CD4-positive, alpha-beta T cell (primary cell): Measurements from ENCODE around the gene XPA. TPM values are rescaled to one million over a fixed set of nuclear protein-coding genes. Genes with fewer than 3 reads are reported as not detected.
"Not testable (repeated sequence)": the region's sequence is repeated elsewhere in the genome, so short reads cannot be mapped to it uniquely, and the experiment has no call there.

ENCODE experiments used
- ATAC-seq: fragments of 200-7000 bp; cut with Tn5 transposase; one replicate; pipeline ENCODE4 v1.10.0; 2022; ENCODE audit warnings: mild to moderate bottlenecking; ENCODE audit not compliant: poor library complexity
- CTCF ChIA-PET: fragments of 350-600 bp; sonication (Branson Sonifier 250); formaldehyde crosslinking; loops from one replicate; lab custom pipeline; 2021; ENCODE audit warnings: antibody characterized with exemption, inconsistent platforms; lab: Charles Lee
- POLR2A ChIA-PET: fragments of 350-600 bp; sonication (Branson Sonifier 250); formaldehyde crosslinking; loops from one replicate; lab custom pipeline; 2021; ENCODE audit warnings: antibody characterized with exemption, inconsistent platforms; lab: Charles Lee
- DNase-seq, 14 experiments: peaks; one replicate each; pipeline ENCODE4 v3.0.0-alpha.2; 2013 to 2020; ENCODE audit warnings: mixed read lengths in 2 of 14
- H3K27ac ChIP-seq, 2 donors: one replicate each; pipeline versions ENCODE4 v1.5.1 to v1.7.0; 2013; ENCODE audit warnings: low read length in 2 of 2, low read depth in 1 of 2, mild to moderate bottlenecking in 1 of 2
- H3K27me3 ChIP-seq, 2 experiments: 1 replicate in 1 of 2; 2 replicates in 1 of 2; pipeline versions ENCODE4 v1.6.1 to v1.7.0; 2013; ENCODE audit warnings: low read length in 2 of 2, control low read depth in 1 of 2, mild to moderate bottlenecking in 1 of 2, moderate library complexity in 1 of 2; ENCODE audit not compliant: insufficient read depth in 2 of 2, control insufficient read depth in 1 of 2
- H3K36me3 ChIP-seq: one replicate; pipeline ENCODE4 v1.6.1; 2013; ENCODE audit warnings: low read length, control low read depth; ENCODE audit not compliant: insufficient read depth
- H3K4me1 ChIP-seq: one replicate; pipeline ENCODE4 v1.6.1; 2013; ENCODE audit warnings: low read length, control low read depth; ENCODE audit not compliant: insufficient read depth
- H3K4me3 ChIP-seq: one replicate; pipeline ENCODE4 v1.5.1; 2013; ENCODE audit warnings: mild to moderate bottlenecking, low read length, moderate library complexity
- H3K9me3 ChIP-seq, 2 experiments: 1 replicate in 1 of 2; 2 replicates in 1 of 2; pipeline versions ENCODE4 v1.6.1 to v1.7.0; 2013; ENCODE audit warnings: low read length in 2 of 2, mild to moderate bottlenecking in 2 of 2, control low read depth in 1 of 2, moderate library complexity in 1 of 2; ENCODE audit not compliant: control insufficient read depth in 1 of 2, insufficient read depth in 1 of 2
- H3K27ac Mint-ChIP-seq: one replicate; pipeline ENCODE4 v1.8.0; 2020; ENCODE audit warnings: mixed read lengths
- H3K27me3 Mint-ChIP-seq: one replicate; pipeline ENCODE4 v1.8.0; 2021; ENCODE audit warnings: mixed read lengths
- H3K36me3 Mint-ChIP-seq: one replicate; pipeline ENCODE4 v1.8.0; 2021; ENCODE audit warnings: low read depth, mixed read lengths
- H3K4me1 Mint-ChIP-seq: one replicate; pipeline ENCODE4 v1.8.0; 2021; ENCODE audit warnings: low read depth, mixed read lengths
- H3K4me3 Mint-ChIP-seq: one replicate; pipeline ENCODE4 v1.8.0; 2020; ENCODE audit warnings: mild to moderate bottlenecking, mixed read lengths
- H3K9me3 Mint-ChIP-seq: one replicate; pipeline ENCODE4 v1.8.0; 2020; ENCODE audit warnings: mixed read lengths
- intact Hi-C, 2 experiments: fragments of 100-400 bp; cut with DNase I in 1 of 2; cut with micrococcal nuclease in 1 of 2; formaldehyde crosslinking; loops; one replicate each; pipeline versions ENCODE4 v1.15.1 to v1.9.0; 2023 to 2025; cut with DNase I, micrococcal nuclease
- total RNA-seq, 174 experiments: library from RNA in 2 of 174; stranded (reverse) in 2 of 174; gene quantifications; one replicate each; pipeline ENCODE4 v1.2.3 and lab custom pipeline; 2021 to 2026
- TF ChIP-seq, protein P1 (sequence below): fragments of 200-600 bp; IDR thresholded peaks from one replicate; pipeline ENCODE4 v1.8.0; 2022; ENCODE audit warnings: antibody characterized with exemption, mild to moderate bottlenecking

XPA gene
- total RNA-seq, 2 experiments from 2014 or later: 20.2 to 23.3 TPM

DNA sequence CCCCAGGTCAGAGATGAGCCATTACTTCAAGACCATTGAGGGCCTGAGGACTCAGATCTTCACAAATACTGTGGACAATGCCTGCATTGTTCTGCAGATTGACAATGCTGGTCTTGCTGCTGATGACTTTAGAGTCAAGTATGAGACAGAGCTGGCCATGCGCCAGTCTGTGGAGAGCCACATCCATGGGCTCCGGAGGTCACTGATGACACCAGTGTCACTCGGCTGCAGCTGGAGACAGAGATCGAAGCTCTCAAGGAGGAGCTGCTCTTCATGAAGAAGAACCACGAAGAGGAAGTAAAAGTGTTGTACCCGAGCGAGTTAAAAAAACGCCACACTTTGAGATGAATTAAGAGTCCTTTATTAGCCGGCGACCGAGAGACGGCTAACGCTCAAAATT is 2.1 kb upstream of the XPA start:
- H3K4me3 Mint-ChIP-seq: peak overlapping the region; percentile 50
- intact Hi-C loops: loop anchor here (5.0 kb wide), 5 partner anchors 67 to 558 kb away; partner anchors contain the start of genes NCBP1 (in 1 of the 2), TBC1D2 (in 1 of the 2), TDRD7 (in 1 of the 2) and TSTD2 (in 1 of the 2)

DNA sequence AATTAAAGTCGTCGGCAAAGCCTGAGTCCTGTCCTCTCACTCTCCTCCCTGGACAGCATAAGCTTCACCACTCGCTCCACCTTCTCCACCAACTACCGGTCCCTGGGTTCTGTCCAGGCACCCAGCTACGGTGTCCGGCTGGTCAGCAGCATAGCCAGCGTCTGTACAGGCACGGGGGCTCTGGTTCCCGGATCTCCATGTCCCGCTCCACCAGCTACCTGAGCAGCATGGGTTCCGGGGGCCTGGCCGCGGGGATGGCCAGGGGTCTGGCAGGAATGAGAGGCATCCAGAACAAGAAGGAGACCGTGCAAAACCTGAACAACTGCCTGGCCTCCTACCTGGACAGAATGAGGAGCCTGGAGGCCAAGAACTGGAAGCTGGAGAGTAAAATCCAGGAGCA is 1.7 kb upstream of the XPA start:
- Mint-ChIP-seq H3K4me3 (no peak overlapping the region), H3K27me3 (peaks cover 4% of the 10 kb centered on the region), H3K9me3 (no peaks in the 10 kb centered on the region), H3K36me3 (peaks cover 8% of the 10 kb centered on the region), H3K4me1 (peaks cover 52% of the 10 kb centered on the region), H3K27ac (no peak overlapping the region)
- no peak for ATAC-seq
- Histone ChIP-seq H3K4me3 (no peak overlapping the region), H3K36me3 (no peaks in the 10 kb centered on the region), H3K27ac (no peak overlapping the region), H3K9me3 (no peaks in the 10 kb centered on the region), H3K4me1 (peaks cover 30% of the 10 kb centered on the region), H3K27me3 (no peaks in the 10 kb centered on the region)
- ChIA-PET POLR2A (interaction anchor here (0.9 to 3.4 kb wide), 5 partner anchors 66 to 358 kb away, joined by 3 to 50 read pairs (median 3); partner anchors contain the start of genes NANS, NCBP1, TRMO and TSTD2), CTCF (no interaction called here)
- DNase-seq: peak in 1 of 14 experiments; percentile 25
- intact Hi-C loops: loop anchor here (5.0 kb wide), 5 partner anchors 67 to 558 kb away; partner anchors contain the start of genes NCBP1 (in 1 of the 2), TBC1D2 (in 1 of the 2), TDRD7 (in 1 of the 2) and TSTD2 (in 1 of the 2)
- TF ChIP-seq, protein P1, sequence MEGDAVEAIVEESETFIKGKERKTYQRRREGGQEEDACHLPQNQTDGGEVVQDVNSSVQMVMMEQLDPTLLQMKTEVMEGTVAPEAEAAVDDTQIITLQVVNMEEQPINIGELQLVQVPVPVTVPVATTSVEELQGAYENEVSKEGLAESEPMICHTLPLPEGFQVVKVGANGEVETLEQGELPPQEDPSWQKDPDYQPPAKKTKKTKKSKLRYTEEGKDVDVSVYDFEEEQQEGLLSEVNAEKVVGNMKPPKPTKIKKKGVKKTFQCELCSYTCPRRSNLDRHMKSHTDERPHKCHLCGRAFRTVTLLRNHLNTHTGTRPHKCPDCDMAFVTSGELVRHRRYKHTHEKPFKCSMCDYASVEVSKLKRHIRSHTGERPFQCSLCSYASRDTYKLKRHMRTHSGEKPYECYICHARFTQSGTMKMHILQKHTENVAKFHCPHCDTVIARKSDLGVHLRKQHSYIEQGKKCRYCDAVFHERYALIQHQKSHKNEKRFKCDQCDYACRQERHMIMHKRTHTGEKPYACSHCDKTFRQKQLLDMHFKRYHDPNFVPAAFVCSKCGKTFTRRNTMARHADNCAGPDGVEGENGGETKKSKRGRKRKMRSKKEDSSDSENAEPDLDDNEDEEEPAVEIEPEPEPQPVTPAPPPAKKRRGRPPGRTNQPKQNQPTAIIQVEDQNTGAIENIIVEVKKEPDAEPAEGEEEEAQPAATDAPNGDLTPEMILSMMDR: no peak

More for the DNA sequence above, 2.1 kb upstream of the XPA start:
- DNase-seq, H3K27ac Mint-ChIP-seq, H3K36me3 ChIP-seq, H3K9me3 Mint-ChIP-seq, H3K4me3 ChIP-seq, H3K36me3 Mint-ChIP-seq, CTCF ChIA-PET, H3K27me3 Mint-ChIP-seq, H3K27me3 ChIP-seq, H3K9me3 ChIP-seq, ATAC-seq, H3K27ac ChIP-seq: not testable (repeated sequence)
- H3K4me1 ChIP-seq: peaks cover 31% of the 10 kb centered on the region
- H3K4me1 Mint-ChIP-seq: peaks cover 48% of the 10 kb centered on the region
- POLR2A ChIA-PET: interaction anchor here (0.6 to 0.9 kb wide), 2 partner anchors 358 to 558 kb away, joined by 3 to 4 read pairs; partner anchors contain the start of gene NANS

DNA sequence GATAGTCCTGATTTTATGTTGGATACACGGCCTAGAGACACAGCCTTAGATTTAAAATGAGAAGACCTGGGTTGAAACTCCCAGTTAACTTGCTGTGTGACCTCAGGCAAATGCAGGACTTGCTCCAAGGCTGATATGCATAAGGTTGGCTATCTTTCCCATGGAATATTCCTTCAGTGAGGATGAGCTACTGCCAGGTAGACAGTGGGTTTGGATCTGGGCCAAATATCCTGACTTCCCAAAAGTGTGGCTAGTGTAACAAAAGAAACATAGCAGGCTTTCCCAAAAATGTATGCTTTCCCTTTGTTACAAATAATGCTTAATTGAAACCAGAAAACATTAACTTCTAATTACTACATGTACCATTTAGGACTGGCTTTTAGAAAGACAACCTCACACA is 697 bp upstream of the XPA start:
- H3K27ac Mint-ChIP-seq: peak overlapping the region; percentile 86
- peaks cover 4% of the 10 kb centered on the region for H3K27me3 Mint-ChIP-seq
- ATAC-seq: no peak
- CTCF ChIA-PET: no interaction called here
- H3K4me1 Mint-ChIP-seq: peaks cover 62% of the 10 kb centered on the region
- H3K36me3 Mint-ChIP-seq: peaks cover 18% of the 10 kb centered on the region
- TF ChIP-seq, protein P1: no peak
- H3K4me3 Mint-ChIP-seq: peak overlapping the region; percentile 87
- no peak for DNase-seq
- Histone ChIP-seq H3K4me3 (peak overlapping the region; percentile 83), H3K4me1 (peaks cover 26% of the 10 kb centered on the region), H3K27me3 (no peaks in the 10 kb centered on the region), H3K9me3 (no peaks in the 10 kb centered on the region), H3K36me3 (peaks cover 4% of the 10 kb centered on the region), H3K27ac (peak overlapping the region; percentile 80 to 81)
- intact Hi-C loops: loop anchor here (5.0 kb wide), 5 partner anchors 66 to 559 kb away; partner anchors contain the start of genes NCBP1 (in 1 of the 2), TBC1D2 (in 1 of the 2), TDRD7 (in 1 of the 2) and TSTD2 (in 1 of the 2)
- POLR2A ChIA-PET: interaction anchor here (0.9 to 3.4 kb wide), 10 partner anchors 8 to 559 kb away, joined by 3 to 50 read pairs (median 10); partner anchors contain the start of genes ANP32B, NCBP1, TBC1D2 and TRMO
- H3K9me3 Mint-ChIP-seq: no peaks in the 10 kb centered on the region
